Neural progenitor cell (in vitro differentiated cells): ENCODE results near the gene MICB. TPM values are rescaled to one million over a fixed set of nuclear protein-coding genes. Genes with fewer than 3 reads are reported as not detected.
A peak's percentile ranks its signal among the peaks of the same experiment; 100 is the strongest.

Experiments
- DNase-seq: peaks from one replicate; pipeline ENCODE4 v3.0.0-alpha.2; 2016; ENCODE audit warnings: low spot score
- H2AFZ ChIP-seq: fragments of 200-600 bp; sonication (generic); replicated peaks from 2 replicates; pipeline ENCODE4 v1.6.1; 2016; ENCODE audit warnings: antibody characterized with exemption
- H3F3A ChIP-seq: fragments of 200-600 bp; sonication (generic); 2 replicates; pipeline ENCODE4 v1.6.1; 2016; ENCODE audit warnings: antibody characterized with exemption, low read depth
- H3K27ac ChIP-seq: fragments of 200-600 bp; sonication (generic); 2 replicates; pipeline ENCODE4 v1.5.1; 2016; ENCODE audit warnings: mild to moderate bottlenecking
- H3K27me3 ChIP-seq: fragments of 200-600 bp; sonication (generic); 2 replicates; pipeline ENCODE4 v1.6.1; 2016; ENCODE audit warnings: mild to moderate bottlenecking, moderate library complexity
- H3K36me3 ChIP-seq: fragments of 200-600 bp; sonication (generic); 2 replicates; pipeline ENCODE4 v1.5.1; 2016
- H3K4me1 ChIP-seq: fragments of 200-600 bp; sonication (generic); 2 replicates; pipeline ENCODE4 v1.6.1; 2016; ENCODE audit warnings: mixed run types
- H3K4me2 ChIP-seq: fragments of 200-600 bp; sonication (generic); 2 replicates; pipeline ENCODE4 v1.6.1; 2016
- H3K4me3 ChIP-seq: fragments of 200-600 bp; sonication (generic); 2 replicates; pipeline ENCODE4 v1.5.1; 2016
- H3K79me2 ChIP-seq: fragments of 200-600 bp; sonication (generic); 2 replicates; pipeline ENCODE4 v1.6.1; 2016; ENCODE audit warnings: low read depth
- H3K9ac ChIP-seq: fragments of 200-600 bp; sonication (generic); 2 replicates; pipeline ENCODE4 v1.6.1; 2016
- H3K9me3 ChIP-seq: fragments of 200-600 bp; sonication (generic); 2 replicates; pipeline ENCODE4 v1.5.1; 2016; ENCODE audit warnings: low read depth
- H4K20me1 ChIP-seq: fragments of 200-600 bp; sonication (generic); 2 replicates; pipeline ENCODE4 v1.6.1; 2016; ENCODE audit warnings: low read depth
- H3K27ac Mint-ChIP-seq: 3 replicates; pipeline ENCODE4 v1.8.0; 2021; ENCODE audit warnings: mixed read lengths
- H3K27me3 Mint-ChIP-seq: 2 replicates; pipeline ENCODE4 v1.8.0; 2022; ENCODE audit warnings: low read depth, mild to moderate bottlenecking, inconsistent platforms, moderate library complexity, mixed read lengths; ENCODE audit not compliant: insufficient read depth
- H3K36me3 Mint-ChIP-seq: 3 replicates; pipeline ENCODE4 v1.8.0; 2021; ENCODE audit warnings: mixed read lengths
- H3K4me1 Mint-ChIP-seq: 3 replicates; pipeline ENCODE4 v1.8.0; 2021; ENCODE audit warnings: mixed read lengths
- H3K4me3 Mint-ChIP-seq: 3 replicates; pipeline ENCODE4 v1.8.0; 2021; ENCODE audit warnings: mild to moderate bottlenecking, moderate library complexity, mixed read lengths
- H3K9me3 Mint-ChIP-seq: 3 replicates; pipeline ENCODE4 v1.8.0; 2020; ENCODE audit warnings: mixed read lengths
- CTCF ChIP-seq: fragments of 200-600 bp; sonication (generic); IDR thresholded peaks from 2 replicates; pipeline ENCODE4 v1.5.1; 2017; ENCODE audit warnings: antibody characterized with exemption, mild to moderate bottlenecking
- EZH2 ChIP-seq: fragments of 200-600 bp; sonication (generic); IDR thresholded peaks from 2 replicates; pipeline ENCODE4 v1.6.1; 2017; ENCODE audit warnings: antibody characterized with exemption, mild to moderate bottlenecking, moderate library complexity
- EZH2phosphoT487 ChIP-seq: fragments of 200-600 bp; sonication (generic); IDR thresholded peaks from 2 replicates; pipeline ENCODE4 v1.6.1; 2017; ENCODE audit warnings: antibody characterized with exemption
- total RNA-seq: library from RNA; depleted of rRNA; stranded (reverse); fragments of >200 nt; gene quantifications from 2 replicates; pipeline ENCODE4 v1.2.3, GENCODE V29; 2015; ENCODE audit warnings: low replicate concordance

Gene MICB
- total RNA-seq, 1 donor from 2014 or later = 9.1 TPM

GRCh38 chr6:31462026-31462963 is 35.6 kb upstream of the MICB start:
- peak overlapping the region; percentile 94 for H2AFZ ChIP-seq
- H3K4me3 ChIP-seq = peak overlapping the region; percentile 32
- no peaks in the 10 kb centered on the region for H3K9me3 ChIP-seq
- Mint-ChIP-seq H3K9me3 (no peaks in the 10 kb centered on the region), H3K4me3 (peak overlapping the region; percentile 11), H3K27me3 (peaks cover 2% of the 10 kb centered on the region), H3K27ac (peak overlapping the region; percentile 31), H3K36me3 (no peaks in the 10 kb centered on the region), H3K4me1 (peaks cover 20% of the 10 kb centered on the region)
- H3K27me3 ChIP-seq = peaks cover 7% of the 10 kb centered on the region
- no peak overlapping the region for H3K9ac ChIP-seq
- H3K4me2 ChIP-seq = peak overlapping the region; percentile 71
- no peaks in the 10 kb centered on the region for H4K20me1 ChIP-seq
- no peak overlapping the region for H3K27ac ChIP-seq
- no peaks in the 10 kb centered on the region for H3K36me3 ChIP-seq
- no peaks in the 10 kb centered on the region for H3K79me2 ChIP-seq
- TF ChIP-seq CTCF (no peak), EZH2phosphoT487 (no peak)
- H3K4me1 ChIP-seq = peaks cover 10% of the 10 kb centered on the region
- peak; percentile 25 for DNase-seq
- peaks cover 4% of the 10 kb centered on the region for H3F3A ChIP-seq

- Histone ChIP-seq H3K79me2 (no peaks in the 10 kb centered on the region), H3K9ac (no peak overlapping the region), H3F3A (peaks cover 4% of the 10 kb centered on the region), H4K20me1 (no peaks in the 10 kb centered on the region), H3K9me3 (no peaks in the 10 kb centered on the region), H3K27ac (no peak overlapping the region), H3K4me1 (peaks cover 10% of the 10 kb centered on the region), H3K4me3 (peak overlapping the region; percentile 32), H2AFZ (peak overlapping the region; percentile 94), H3K27me3 (peaks cover 7% of the 10 kb centered on the region), H3K36me3 (no peaks in the 10 kb centered on the region), H3K4me2 (peak overlapping the region; percentile 71)
- Mint-ChIP-seq H3K27me3 (peaks cover 3% of the 10 kb centered on the region), H3K27ac (no peak overlapping the region), H3K9me3 (no peaks in the 10 kb centered on the region), H3K4me1 (peaks cover 26% of the 10 kb centered on the region), H3K36me3 (no peaks in the 10 kb centered on the region), H3K4me3 (peak overlapping the region; percentile 11)
- TF ChIP-seq EZH2phosphoT487 = no peak
- TF ChIP-seq EZH2 = no peak
- TF ChIP-seq CTCF = no peak
- peak; percentile 89 for DNase-seq
Observed at GRCh38 chr6:31462964-31463870, 34.7 kb upstream of the MICB start.

- peaks cover 26% of the 10 kb centered on the region for H3K4me1 Mint-ChIP-seq
- no peaks in the 10 kb centered on the region for H3K9me3 Mint-ChIP-seq
- no peak for DNase-seq
- Histone ChIP-seq H3K27ac (no peak overlapping the region), H3K9ac (no peak overlapping the region), H3K4me1 (peaks cover 10% of the 10 kb centered on the region), H3K9me3 (no peaks in the 10 kb centered on the region), H3K36me3 (no peaks in the 10 kb centered on the region), H4K20me1 (no peaks in the 10 kb centered on the region), H3K4me2 (no peak overlapping the region), H2AFZ (no peak overlapping the region), H3K27me3 (peaks cover 7% of the 10 kb centered on the region), H3F3A (peaks cover 4% of the 10 kb centered on the region), H3K79me2 (no peaks in the 10 kb centered on the region), H3K4me3 (no peak overlapping the region)
- no peak for TF ChIP-seq EZH2
- no peak for TF ChIP-seq CTCF
- TF ChIP-seq EZH2phosphoT487 = no peak
- H3K4me3 Mint-ChIP-seq = no peak overlapping the region
- H3K36me3 Mint-ChIP-seq = no peaks in the 10 kb centered on the region
- H3K27ac Mint-ChIP-seq = no peak overlapping the region
- peaks cover 8% of the 10 kb centered on the region for H3K27me3 Mint-ChIP-seq
Observed at GRCh38 chr6:31464252-31465184, 33.4 kb upstream of the MICB start.
